ENCODE measurements around the gene FARSB.
"Not testable (repeated sequence)": the region's sequence is repeated elsewhere in the genome, so short reads cannot be mapped to it uniquely, and the experiment has no call there.

FARSB gene

DNA sequence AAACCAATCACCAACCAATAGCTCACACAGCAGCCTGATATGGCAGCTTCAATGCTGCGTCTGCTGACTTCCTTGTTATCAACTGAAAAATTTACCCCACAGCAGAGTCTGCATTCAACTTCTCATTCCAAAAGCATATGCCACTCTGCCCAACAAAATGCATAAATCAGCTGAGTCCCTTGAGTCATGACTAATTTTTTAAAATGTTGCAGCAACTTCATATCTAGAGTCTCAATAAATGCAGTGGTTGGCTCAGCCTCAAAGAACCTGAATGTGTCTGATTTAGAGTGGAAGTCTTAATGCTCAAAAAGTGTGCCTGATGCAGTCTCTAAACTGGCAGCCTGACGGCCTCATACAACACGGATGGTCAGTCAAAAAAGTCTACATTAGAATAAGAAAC is 46.5 kb downstream of the FARSB start:
- no peak for DNase-seq (ENCODE audit: low read depth in 2 of 3, low spot score in 1 of 3)

DNA sequence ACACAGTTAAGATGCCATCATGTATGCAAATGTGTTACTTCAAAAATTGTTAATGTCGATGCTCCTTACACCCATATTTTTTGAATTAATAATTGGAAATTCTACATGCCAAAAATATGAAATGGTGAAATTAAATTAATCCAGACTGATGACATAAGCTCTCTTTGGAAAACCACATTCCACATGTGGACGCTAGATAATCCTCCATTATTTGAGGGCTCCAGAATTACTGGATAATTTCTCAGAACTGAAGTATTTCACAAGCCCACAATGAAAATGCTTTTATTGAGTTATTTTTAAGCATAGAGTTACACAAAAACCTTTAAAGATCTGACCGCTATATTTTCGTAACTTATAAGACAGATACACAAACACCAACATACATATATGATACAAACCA is 47.8 kb downstream of the FARSB start:
- DNase-seq (ENCODE audit: low read depth in 2 of 3, low spot score in 1 of 3) = no peak

GRCh38 chr2:222606306-222606705 is 49.6 kb downstream of the FARSB start:
- no peak for DNase-seq (ENCODE audit: low read depth in 2 of 3, low spot score in 1 of 3)

DNA sequence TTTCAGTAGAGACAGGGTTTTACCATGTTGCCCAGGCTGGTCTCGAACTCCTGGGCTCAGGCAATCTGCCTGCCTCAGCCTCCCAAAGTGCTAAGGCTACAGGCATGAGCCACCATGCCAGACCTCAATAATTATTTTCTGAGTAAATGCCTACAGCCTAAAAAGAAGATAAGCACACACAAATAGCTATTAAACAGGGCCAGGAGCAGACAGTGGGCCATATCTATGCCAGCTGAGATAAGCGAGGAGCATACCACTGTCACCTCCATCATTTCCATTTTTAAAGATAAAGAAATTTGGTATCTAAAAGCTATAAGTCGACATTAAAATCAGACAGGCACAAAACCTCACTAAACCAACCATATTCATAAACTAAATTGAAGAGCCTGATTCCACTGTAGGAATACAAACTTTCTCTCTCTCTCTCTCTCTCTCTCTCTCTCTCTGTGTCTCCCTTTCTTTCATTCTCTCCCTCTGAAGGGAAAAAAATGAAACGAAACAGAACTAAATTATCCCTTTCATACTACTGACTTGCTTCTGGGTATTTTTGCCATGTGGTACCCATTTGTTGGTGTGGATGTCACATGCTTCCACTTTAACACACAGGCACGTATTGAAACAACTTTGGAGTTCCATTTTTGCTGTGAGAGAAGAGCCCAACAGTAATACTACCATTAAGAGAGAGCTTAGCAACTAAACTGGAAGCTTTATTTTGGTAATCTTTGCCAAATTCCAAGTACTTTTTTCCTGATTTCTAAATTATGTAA is 51.0 kb downstream of the FARSB start:
- DNase-seq (ENCODE audit: low read depth in 2 of 3, low spot score in 1 of 3) = no peak

DNA sequence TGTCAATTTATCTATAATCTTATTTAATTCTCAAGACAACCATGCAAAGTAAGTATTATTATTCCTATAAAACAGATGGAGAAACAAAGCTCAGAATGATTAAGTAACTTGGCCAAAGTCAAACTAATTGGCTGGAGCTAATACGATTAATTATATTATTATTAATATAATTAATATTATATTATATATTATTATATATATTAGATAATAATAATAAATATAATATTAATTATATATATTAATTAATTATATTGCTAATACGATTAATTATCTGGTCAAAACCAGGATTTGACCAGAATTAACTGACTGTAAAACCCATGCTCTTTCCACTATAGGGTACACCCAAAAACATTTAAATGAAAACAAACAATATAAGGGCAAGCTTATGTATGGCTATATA is 52.4 kb downstream of the FARSB start:
- no peak for DNase-seq (ENCODE audit: low read depth in 2 of 3, low spot score in 1 of 3)

DNA sequence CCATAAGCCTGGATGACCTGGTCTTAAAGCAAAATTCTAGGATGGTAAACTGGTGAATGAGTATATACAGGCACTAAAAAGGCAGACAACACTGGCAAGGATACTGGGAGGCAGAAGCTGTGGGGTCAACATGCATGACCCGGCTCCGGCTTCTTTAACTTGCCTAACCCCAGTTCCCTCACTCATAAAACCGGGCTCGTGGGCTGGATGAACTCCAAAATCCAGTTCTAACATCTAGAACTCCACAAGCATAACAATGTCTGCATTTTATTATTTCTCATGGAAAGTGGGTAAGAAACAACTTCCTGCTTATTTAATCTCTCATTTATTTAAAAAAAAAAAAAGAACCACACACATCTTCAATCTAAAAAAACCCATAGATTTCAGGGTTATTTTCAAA is 57.3 kb downstream of the FARSB start:
- DNase-seq (ENCODE audit: low read depth in 2 of 3, low spot score in 1 of 3) = no peak

DNA sequence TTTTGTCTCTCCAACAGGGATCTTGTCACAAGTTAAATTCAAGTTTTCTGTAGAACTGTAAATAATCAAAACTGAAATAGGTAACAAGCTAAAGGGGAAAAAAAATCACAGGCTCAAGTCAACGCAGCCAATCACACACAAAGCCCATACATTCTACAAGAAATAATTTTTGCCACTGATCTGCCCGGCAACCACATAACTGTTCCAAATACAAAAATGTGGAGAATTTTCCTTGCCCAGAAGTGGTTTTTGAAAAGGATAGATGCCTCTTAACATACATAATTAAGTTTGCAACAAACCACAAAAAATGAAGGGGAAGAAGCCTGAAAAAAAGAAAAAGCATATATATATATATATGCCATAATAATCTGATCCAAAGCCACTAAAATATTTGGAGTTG is 60.3 kb downstream of the FARSB start:
- no peak for DNase-seq (ENCODE audit: low read depth in 2 of 3, low spot score in 1 of 3)

DNA sequence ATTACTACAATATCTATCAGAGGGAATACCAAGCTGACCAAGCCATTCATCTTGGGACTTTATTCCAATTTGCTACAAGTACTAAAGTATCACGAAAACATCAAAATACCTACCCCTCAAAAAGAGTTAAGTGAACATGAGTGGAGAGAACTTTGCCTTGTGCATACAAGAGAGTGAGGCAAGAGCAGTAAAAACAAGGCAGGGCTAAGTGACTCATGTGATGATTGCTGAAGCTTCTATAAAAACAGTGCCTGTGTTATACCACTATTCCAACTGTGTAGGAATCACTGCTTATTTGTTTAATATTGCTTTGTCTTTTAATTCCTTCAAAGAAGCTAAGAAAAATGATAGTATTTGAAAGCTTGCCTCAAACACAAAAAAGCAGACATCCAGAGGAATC is 61.2 kb downstream of the FARSB start:
- no peak for DNase-seq (ENCODE audit: low read depth in 2 of 3, low spot score in 1 of 3)

DNA sequence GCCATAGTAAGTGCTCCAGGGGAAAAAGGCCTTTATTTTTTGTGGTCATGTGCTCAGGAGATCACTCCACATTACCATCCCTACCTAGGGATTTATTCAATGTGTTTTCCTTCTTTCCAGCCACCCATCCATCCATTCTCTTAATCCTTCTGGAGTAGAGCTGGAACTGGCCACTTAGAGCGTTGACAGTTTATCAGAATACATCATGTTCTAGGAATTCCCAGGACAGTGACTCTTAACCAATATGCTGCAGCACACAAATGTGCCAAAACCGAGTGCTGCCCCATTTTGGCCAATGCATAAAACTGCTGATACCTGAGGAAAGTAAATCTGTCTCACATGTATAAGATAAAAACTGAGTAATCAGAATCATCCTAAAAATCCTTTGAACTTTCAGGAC is 63.7 kb downstream of the FARSB start:
- DNase-seq (ENCODE audit: low read depth in 2 of 3, low spot score in 1 of 3) = no peak

GRCh38 chr2:222591661-222592060 is 64.2 kb downstream of the FARSB start:
- DNase-seq (ENCODE audit: low read depth in 2 of 3, low spot score in 1 of 3) = no peak

DNA sequence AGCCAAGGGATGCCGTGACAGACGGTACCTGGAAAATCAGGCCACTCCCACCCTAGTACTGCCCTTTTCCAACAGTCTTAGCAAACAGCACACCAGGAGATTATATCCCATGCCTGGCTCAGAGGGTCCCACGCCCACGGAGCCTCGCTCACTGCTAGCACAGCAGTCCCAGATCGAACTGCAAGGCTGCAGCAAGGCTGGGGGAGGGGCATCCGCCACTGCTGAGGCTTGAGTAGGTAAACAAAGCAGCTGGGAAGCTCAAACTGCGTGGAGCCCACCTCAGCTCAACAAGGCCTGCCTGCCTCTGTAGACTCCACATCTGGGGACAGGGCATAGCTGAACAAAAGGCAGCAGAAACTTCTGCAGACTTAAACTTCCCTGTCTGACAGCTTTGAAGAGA is 71.3 kb downstream of the FARSB start:
- DNase-seq (ENCODE audit: low read depth in 2 of 3, low spot score in 1 of 3) = not testable (repeated sequence)

DNA sequence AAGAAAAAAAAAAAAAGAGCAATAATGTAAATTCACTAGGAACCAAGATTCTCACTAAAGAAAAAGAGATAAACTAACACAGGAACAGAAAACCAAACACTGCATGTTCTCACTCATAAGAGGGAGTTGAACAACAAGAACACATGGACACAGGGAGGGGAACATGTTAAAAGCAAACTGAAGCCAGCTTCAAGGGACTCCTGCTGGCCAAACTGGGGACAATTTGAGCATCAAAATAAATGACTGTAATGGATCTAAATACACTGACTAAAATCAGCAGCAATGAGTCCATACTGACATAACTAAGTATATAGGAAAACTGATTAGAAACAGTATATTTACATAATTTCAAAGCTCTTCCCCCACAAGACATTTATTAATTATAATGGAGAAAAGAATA is 73.0 kb downstream of the FARSB start:
- no peak for DNase-seq (ENCODE audit: low read depth in 2 of 3, low spot score in 1 of 3)

DNA sequence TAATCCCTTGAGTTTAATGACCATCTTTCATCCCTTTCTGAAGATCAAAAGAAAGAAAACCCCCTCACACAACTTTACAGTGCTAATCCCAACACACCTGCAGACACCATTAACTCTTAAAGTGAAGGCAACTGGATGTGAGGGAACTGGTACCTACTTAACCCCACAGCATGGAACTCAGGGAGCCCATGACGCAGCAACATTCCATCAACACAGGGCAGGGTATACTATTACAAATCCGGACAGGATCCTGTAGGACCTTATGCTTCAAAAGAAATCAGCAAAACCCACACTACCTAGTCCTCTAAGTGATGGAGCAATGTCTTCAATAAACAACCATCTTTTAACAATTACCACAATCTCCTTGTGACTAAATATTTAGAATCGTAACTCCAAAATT is 78.6 kb downstream of the FARSB start:
- DNase-seq (ENCODE audit: low read depth in 2 of 3, low spot score in 1 of 3) = no peak

DNA sequence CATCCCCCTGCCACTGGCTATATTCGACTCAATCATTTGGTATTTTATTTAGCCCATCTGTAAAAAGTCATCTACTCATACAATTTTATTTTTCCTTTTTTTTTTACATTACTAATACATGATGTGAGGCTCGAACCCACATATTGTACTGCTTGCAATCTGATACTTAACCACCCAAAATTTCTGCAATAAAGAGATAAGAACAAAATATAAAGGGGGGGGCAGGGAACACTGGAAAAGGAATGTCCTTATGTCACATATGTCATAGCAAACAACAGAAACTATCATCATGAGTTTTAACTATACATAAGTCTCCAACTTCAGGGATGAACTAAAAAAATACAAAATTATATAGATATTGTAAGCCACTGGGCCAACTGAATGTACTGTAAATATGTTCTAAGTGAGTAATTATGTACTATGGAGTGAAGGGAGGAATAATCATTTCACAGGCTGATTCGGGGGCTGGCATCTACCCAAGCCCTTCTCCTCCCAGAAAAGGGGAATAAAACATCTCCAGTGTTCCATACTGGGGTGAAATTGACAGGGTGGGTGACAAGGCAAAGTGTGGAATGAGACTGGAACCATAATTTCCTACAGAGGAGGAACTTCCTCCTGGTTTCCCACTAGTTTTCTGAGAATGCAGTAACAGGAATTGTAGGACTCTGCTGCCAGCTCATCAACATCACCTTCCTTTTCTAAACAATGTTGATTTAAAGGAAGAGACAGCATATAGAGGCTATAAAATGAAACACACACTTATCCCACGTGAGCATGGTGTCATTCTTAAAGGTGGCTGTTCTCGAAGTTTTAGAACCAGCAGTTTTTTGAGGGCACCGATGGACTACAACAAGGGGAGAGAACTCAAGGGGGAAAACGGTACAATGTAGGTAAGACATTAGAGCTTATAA is 79.5 kb downstream of the FARSB start:
- no peak for DNase-seq (ENCODE audit: low read depth in 2 of 3, low spot score in 1 of 3)

DNA sequence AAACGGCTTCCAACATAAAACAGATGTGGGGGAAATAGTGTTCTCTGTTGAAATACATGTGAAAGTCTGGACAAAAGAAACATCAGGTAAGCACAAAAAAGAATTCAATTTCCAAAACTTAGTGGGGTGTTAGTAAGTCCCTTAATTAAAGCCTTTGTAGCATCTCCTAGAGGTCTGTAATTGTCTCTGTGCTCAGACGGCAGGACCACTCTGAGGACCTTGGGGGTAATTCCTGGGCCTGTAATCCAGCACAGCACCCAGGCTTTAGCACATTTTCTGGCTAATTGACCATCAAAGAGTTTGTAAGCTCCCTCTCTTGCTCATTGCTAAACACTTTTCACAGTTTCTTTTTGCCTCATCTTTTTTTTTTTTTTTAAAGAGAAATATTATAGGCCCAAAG is 80.3 kb downstream of the FARSB start:
- DNase-seq (ENCODE audit: low read depth in 2 of 3, low spot score in 1 of 3) = no peak

DNA sequence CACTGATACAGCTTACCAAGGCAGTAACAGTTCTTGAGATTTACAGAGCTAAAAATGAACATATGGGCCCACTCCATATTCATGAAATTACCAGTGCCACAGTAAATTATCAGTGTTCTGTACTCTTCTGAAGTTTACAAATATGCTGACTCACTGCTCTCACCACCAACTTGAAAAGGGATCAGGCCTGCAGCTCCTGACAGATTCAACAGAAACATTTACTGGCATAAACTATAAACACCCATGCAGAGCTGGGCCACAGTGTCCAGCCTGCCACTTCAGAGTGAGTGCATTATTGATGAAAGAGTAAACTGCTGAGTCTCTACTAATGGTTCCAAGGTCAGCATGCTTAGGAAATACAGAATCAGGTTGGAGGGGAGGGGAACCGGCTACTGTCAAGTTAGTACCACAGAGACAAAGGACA is 83.1 kb downstream of the FARSB start:
- no peak for DNase-seq (ENCODE audit: low read depth in 2 of 3, low spot score in 1 of 3)

DNA sequence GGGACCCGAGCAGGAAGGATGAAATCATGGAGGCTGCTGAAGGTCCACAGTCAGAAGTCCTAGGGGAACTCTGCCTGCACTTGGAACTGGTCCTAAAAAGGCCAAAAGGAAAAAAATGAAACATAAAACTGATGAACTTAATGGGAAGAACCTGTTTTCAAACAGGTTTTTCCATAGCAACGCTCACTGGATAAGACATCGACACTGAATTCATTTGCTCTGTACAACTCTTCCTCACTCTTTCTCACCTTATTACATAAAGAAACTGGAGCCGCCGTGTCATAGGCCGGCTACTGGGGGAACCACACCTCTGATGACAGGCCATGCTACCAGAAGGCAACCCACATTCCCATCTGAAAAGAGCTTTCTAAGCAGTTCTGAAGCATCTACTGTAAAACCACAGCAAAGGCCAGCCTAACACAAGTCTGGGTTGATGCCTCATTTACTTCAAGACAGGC is 83.6 kb downstream of the FARSB start:
- no peak for DNase-seq (ENCODE audit: low read depth in 2 of 3, low spot score in 1 of 3)

GRCh38 chr2:222569826-222570225 is 86.1 kb downstream of the FARSB start:
- DNase-seq (ENCODE audit: low read depth in 2 of 3, low spot score in 1 of 3) = no peak

- no peak for DNase-seq (ENCODE audit: low read depth in 2 of 3, low spot score in 1 of 3)
Measured at GRCh38 chr2:222568865-222569264, 87.0 kb downstream of the FARSB start.

GRCh38 chr2:222566229-222566628 is 89.7 kb downstream of the FARSB start:
- no peak for DNase-seq (ENCODE audit: low read depth in 2 of 3, low spot score in 1 of 3)

- no peak for DNase-seq (ENCODE audit: low read depth in 2 of 3, low spot score in 1 of 3)
Measured at GRCh38 chr2:222563936-222564335, 92.0 kb downstream of the FARSB start.

GRCh38 chr2:222563106-222563718 is 92.7 kb downstream of the FARSB start:
- DNase-seq (ENCODE audit: low read depth in 2 of 3, low spot score in 1 of 3) = no peak

Data from stimulated activated CD4-positive, alpha-beta T cell treated with anti-CD3 and anti-CD28 coated beads, Interleukin-12 subunit alpha, Interleukin-12 subunit beta, amount 100 ng/mL, for 48 hours (primary cell).